Smooth muscle cell (in vitro differentiated cells): ENCODE data around the gene MOSMO. TPM values are rescaled to one million over a fixed set of nuclear protein-coding genes. Genes with fewer than 3 reads are reported as not detected.
A peak's percentile ranks its signal among the peaks of the same experiment; 100 is the strongest.

ENCODE experiments used
- DNase-seq: peaks from one replicate; lab custom pipeline; 2025; ENCODE audit not compliant: unreplicated experiment; lab: John Stamatoyannopoulos, UW
- H2AFZ ChIP-seq: fragments of 200-600 bp; sonication (generic); 2 replicates; pipeline ENCODE4 v1.6.0; 2016; ENCODE audit warnings: antibody characterized with exemption, low read depth, mild to moderate bottlenecking
- H3F3A ChIP-seq: fragments of 200-600 bp; sonication (generic); 2 replicates; pipeline ENCODE4 v1.6.0; 2017; ENCODE audit warnings: antibody characterized with exemption, low read depth
- H3K27ac ChIP-seq: fragments of 200-600 bp; sonication (generic); 2 replicates; pipeline ENCODE4 v1.5.1; 2016; ENCODE audit warnings: low read depth, mild to moderate bottlenecking
- H3K27me3 ChIP-seq: fragments of 200-600 bp; sonication (generic); 2 replicates; pipeline ENCODE4 v1.6.1; 2016; ENCODE audit warnings: low read depth, mild to moderate bottlenecking
- H3K36me3 ChIP-seq: fragments of 200-600 bp; sonication (generic); 2 replicates; pipeline ENCODE4 v1.5.1; 2016; ENCODE audit warnings: low read depth
- H3K4me1 ChIP-seq: fragments of 200-600 bp; sonication (generic); 2 replicates; pipeline ENCODE4 v1.5.1; 2016; ENCODE audit warnings: low read depth
- H3K4me2 ChIP-seq: fragments of 200-600 bp; sonication (generic); 2 replicates; pipeline ENCODE4 v1.6.0; 2016; ENCODE audit warnings: mild to moderate bottlenecking
- H3K4me3 ChIP-seq: fragments of 200-600 bp; sonication (generic); 2 replicates; pipeline ENCODE4 v1.5.1; 2016; ENCODE audit warnings: mild to moderate bottlenecking
- H3K79me2 ChIP-seq: fragments of 200-600 bp; sonication (generic); 2 replicates; pipeline ENCODE4 v1.6.0; 2016; ENCODE audit warnings: low read depth, mild to moderate bottlenecking
- H3K9ac ChIP-seq: fragments of 200-600 bp; sonication (generic); 2 replicates; pipeline ENCODE4 v1.6.0; 2016; ENCODE audit warnings: low read depth
- H3K9me3 ChIP-seq: fragments of 200-600 bp; sonication (generic); replicated peaks from 2 replicates; pipeline ENCODE4 v1.5.1; 2016; ENCODE audit warnings: low read depth
- H4K20me1 ChIP-seq: fragments of 200-600 bp; sonication (generic); 2 replicates; pipeline ENCODE4 v1.6.0; 2016; ENCODE audit warnings: low read depth
- WGBS: methylation state at CpG from one replicate; pipeline ENCODE4 v1.1.7; 2016; ENCODE audit warnings: low lambda C conversion rate; 5-methylcytosine and 5-hydroxymethylcytosine counted together
- polyA plus RNA-seq: library from polyadenylated mRNA; unstranded; fragments of >200 nt; fragmentation: Nextera tagmentation; extraction: Ambion mirVana; gene quantifications from 2 replicates; pipeline ENCODE4 v1.2.1, GENCODE V29; 2016
- total RNA-seq: library from RNA; depleted of rRNA; stranded (reverse); fragments of >200 nt; gene quantifications from 2 replicates; pipeline ENCODE4 v1.2.3, GENCODE V29; 2014
- TF ChIP-seq, protein P1 (sequence below): fragments of 200-600 bp; sonication (generic); IDR thresholded peaks from 2 replicates; pipeline ENCODE4 v1.5.1; 2017; ENCODE audit warnings: borderline replicate concordance, mild to moderate bottlenecking, antibody characterized with exemption; ENCODE audit not compliant: insufficient read depth, poor library complexity, severe bottlenecking

Gene MOSMO
- total RNA-seq (18.6 and 20.7 TPM in 2 replicates), polyA plus RNA-seq (2.8 and 4.8 TPM in 2 replicates)

GRCh38 chr16:22007509-22008214, at the start of gene MOSMO:
Gene MOSMO (plus strand): TSS chr16:22008111. CDS start chr16:22008302, 191 bp downstream.
- peaks cover 44% of the 10 kb centered on the region for H3K79me2 ChIP-seq
- peak within 1 kb of the TSS; percentile 86 for H2AFZ ChIP-seq
- H3K4me1 ChIP-seq = peaks cover 10% of the 10 kb centered on the region
- no peaks in the 10 kb centered on the region for H3F3A ChIP-seq
- TF ChIP-seq, protein P1, sequence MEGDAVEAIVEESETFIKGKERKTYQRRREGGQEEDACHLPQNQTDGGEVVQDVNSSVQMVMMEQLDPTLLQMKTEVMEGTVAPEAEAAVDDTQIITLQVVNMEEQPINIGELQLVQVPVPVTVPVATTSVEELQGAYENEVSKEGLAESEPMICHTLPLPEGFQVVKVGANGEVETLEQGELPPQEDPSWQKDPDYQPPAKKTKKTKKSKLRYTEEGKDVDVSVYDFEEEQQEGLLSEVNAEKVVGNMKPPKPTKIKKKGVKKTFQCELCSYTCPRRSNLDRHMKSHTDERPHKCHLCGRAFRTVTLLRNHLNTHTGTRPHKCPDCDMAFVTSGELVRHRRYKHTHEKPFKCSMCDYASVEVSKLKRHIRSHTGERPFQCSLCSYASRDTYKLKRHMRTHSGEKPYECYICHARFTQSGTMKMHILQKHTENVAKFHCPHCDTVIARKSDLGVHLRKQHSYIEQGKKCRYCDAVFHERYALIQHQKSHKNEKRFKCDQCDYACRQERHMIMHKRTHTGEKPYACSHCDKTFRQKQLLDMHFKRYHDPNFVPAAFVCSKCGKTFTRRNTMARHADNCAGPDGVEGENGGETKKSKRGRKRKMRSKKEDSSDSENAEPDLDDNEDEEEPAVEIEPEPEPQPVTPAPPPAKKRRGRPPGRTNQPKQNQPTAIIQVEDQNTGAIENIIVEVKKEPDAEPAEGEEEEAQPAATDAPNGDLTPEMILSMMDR = no peak
- no peaks in the 10 kb centered on the region for H3K27me3 ChIP-seq
- DNase-seq = peak; percentile 21
- peaks cover 39% of the 10 kb centered on the region for H4K20me1 ChIP-seq
- H3K4me3 ChIP-seq = peak within 1 kb of the TSS; percentile 91
- H3K36me3 ChIP-seq = no peaks in the 10 kb centered on the region
- 14% methylated on average over 39 of the region's 78 CpGs for WGBS
- peak within 1 kb of the TSS; percentile 79 for H3K9ac ChIP-seq
- no peak within 1 kb of the TSS for H3K27ac ChIP-seq
- peak within 1 kb of the TSS; percentile 100 for H3K4me2 ChIP-seq
- no peaks in the 10 kb centered on the region for H3K9me3 ChIP-seq

DNA sequence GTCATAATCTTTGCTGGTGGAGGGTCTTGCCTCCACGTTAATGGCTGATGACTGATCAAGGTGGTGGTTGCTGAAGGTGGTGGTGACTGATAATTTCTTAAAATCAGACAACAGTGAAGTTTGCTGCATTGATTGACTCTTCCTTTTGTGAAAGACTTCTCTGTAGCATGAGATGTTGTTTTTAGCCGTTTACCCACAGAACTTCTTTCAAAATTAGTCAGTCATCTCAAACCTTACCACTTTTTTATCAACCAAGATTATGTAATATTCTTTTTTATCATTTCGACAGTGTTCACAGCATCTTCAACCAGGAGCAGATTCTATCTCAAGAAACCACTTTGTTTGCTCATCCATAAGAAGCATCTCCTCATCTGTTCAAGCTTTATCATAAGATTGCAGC, 48.9 kb upstream of the MOSMO start:
- Histone ChIP-seq H3K27me3 (no peaks in the 10 kb centered on the region), H3K79me2 (peaks cover 28% of the 10 kb centered on the region), H2AFZ (no peak overlapping the region), H3K36me3 (peaks cover 31% of the 10 kb centered on the region), H3K4me2 (no peak overlapping the region), H3K27ac (no peak overlapping the region), H3K9me3 (no peaks in the 10 kb centered on the region), H3K4me1 (peaks cover 6% of the 10 kb centered on the region), H3K4me3 (no peak overlapping the region), H3F3A (no peaks in the 10 kb centered on the region), H3K9ac (no peak overlapping the region), H4K20me1 (peaks cover 26% of the 10 kb centered on the region)
- 99% methylated on average over 3 of the region's 3 CpGs for WGBS
- TF ChIP-seq, protein P1 = no peak
- no peak for DNase-seq

DNA sequence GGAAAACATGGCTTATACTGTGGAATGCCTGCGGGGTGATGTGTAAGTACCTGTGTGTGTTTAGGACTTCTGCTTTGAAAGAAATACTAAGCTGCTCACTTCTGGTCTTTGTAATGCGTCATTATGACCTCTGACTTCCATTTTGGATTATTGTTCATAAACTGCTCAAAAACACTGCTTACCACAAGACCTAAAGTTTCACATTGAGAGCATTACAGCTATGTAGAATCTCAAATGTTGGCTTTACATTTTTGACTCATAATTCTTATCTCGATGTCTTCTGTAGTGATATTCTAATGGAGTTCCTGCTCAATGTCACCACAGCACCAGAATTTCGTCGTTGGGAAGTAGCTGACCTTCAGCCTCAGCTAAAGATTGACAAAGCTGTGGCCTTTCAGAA, 45.4 kb upstream of the MOSMO start:
- H3K79me2 ChIP-seq = no peaks in the 10 kb centered on the region
- H3F3A ChIP-seq = no peaks in the 10 kb centered on the region
- no peaks in the 10 kb centered on the region for H3K27me3 ChIP-seq
- TF ChIP-seq, protein P1 = no peak
- no peak overlapping the region for H2AFZ ChIP-seq
- 94% methylated on average over 5 of the region's 5 CpGs for WGBS
- no peak for DNase-seq
- no peak overlapping the region for H3K27ac ChIP-seq
- H3K9ac ChIP-seq = no peak overlapping the region
- H3K4me1 ChIP-seq = no peaks in the 10 kb centered on the region
- H4K20me1 ChIP-seq = peaks cover 9% of the 10 kb centered on the region
- H3K9me3 ChIP-seq = no peaks in the 10 kb centered on the region
- no peak overlapping the region for H3K4me2 ChIP-seq
- no peak overlapping the region for H3K4me3 ChIP-seq
- H3K36me3 ChIP-seq = peaks cover 56% of the 10 kb centered on the region

GRCh38 chr16:21963887-21964286, 44.0 kb upstream of the MOSMO start:
- H3K27me3 ChIP-seq = no peaks in the 10 kb centered on the region
- no peaks in the 10 kb centered on the region for H3F3A ChIP-seq
- H4K20me1 ChIP-seq = peaks cover 4% of the 10 kb centered on the region
- DNase-seq = no peak
- TF ChIP-seq, protein P1 = no peak
- H2AFZ ChIP-seq = no peak overlapping the region
- no peak overlapping the region for H3K27ac ChIP-seq
- H3K36me3 ChIP-seq = peaks cover 53% of the 10 kb centered on the region
- H3K4me1 ChIP-seq = no peaks in the 10 kb centered on the region
- H3K9me3 ChIP-seq = no peaks in the 10 kb centered on the region
- WGBS = 99% methylated on average over 3 of the region's 3 CpGs
- no peaks in the 10 kb centered on the region for H3K79me2 ChIP-seq
- no peak overlapping the region for H3K9ac ChIP-seq
- H3K4me2 ChIP-seq = no peak overlapping the region
- H3K4me3 ChIP-seq = no peak overlapping the region
